ENCODE measurements around the gene ACSM3.

The ACSM3 gene

DNA sequence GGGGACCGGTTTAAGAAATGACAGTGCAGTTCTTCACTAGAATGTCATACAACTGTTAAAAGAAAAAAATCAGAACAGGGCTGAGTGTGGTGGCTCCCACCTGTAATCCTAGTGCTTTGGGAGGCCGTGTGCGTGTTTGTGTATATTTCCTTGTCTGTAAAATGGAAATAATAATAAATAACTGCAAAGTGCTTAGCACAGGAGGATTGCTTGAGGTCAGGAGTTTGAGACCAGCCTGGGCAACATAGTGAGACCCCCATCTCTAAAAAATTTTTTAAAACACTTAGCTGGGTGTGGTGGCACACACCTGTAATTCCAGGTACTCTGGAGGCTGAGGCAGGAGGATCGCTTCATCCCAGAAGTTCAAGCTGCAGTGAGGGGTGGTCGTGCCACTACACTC, 2.5 kb downstream of the ACSM3 start:
- no peak overlapping the region for H2AFZ ChIP-seq (ENCODE audit: low read length)
- H3K9me3 ChIP-seq (ENCODE audit: insufficient read depth, low read depth, low read length): no peaks in the 10 kb centered on the region; the same call in 1 of the 2 replicates
- no peaks in the 10 kb centered on the region for H3K79me2 ChIP-seq (ENCODE audit: insufficient read depth, low read length)
- H3K4me3 ChIP-seq (ENCODE audit: low read length, poor library complexity, severe bottlenecking): no peak overlapping the region
- H3K4me1 ChIP-seq (ENCODE audit: insufficient read depth, low read length, poor library complexity, severe bottlenecking): peaks cover 6% of the 10 kb centered on the region
- H4K20me1 ChIP-seq (ENCODE audit: insufficient read depth, low read length, poor library complexity, severe bottlenecking): no peaks in the 10 kb centered on the region
- H3K9ac ChIP-seq (ENCODE audit: low read depth, low read length, poor library complexity, severe bottlenecking): no peak overlapping the region
- H3F3A ChIP-seq (ENCODE audit: low read depth): no peaks in the 10 kb centered on the region
- H3K27me3 ChIP-seq (ENCODE audit: insufficient read depth, low read length, poor library complexity, severe bottlenecking): no peaks in the 10 kb centered on the region
- H3K9me2 ChIP-seq (replicated peaks; ENCODE audit: low read depth, low read length): no peaks in the 10 kb centered on the region
- no peaks in the 10 kb centered on the region for H3K36me3 ChIP-seq (ENCODE audit: insufficient read depth, low read length)
- TF ChIP-seq, protein P1, sequence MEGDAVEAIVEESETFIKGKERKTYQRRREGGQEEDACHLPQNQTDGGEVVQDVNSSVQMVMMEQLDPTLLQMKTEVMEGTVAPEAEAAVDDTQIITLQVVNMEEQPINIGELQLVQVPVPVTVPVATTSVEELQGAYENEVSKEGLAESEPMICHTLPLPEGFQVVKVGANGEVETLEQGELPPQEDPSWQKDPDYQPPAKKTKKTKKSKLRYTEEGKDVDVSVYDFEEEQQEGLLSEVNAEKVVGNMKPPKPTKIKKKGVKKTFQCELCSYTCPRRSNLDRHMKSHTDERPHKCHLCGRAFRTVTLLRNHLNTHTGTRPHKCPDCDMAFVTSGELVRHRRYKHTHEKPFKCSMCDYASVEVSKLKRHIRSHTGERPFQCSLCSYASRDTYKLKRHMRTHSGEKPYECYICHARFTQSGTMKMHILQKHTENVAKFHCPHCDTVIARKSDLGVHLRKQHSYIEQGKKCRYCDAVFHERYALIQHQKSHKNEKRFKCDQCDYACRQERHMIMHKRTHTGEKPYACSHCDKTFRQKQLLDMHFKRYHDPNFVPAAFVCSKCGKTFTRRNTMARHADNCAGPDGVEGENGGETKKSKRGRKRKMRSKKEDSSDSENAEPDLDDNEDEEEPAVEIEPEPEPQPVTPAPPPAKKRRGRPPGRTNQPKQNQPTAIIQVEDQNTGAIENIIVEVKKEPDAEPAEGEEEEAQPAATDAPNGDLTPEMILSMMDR (conservative IDR thresholded peaks at IDR 0.05; ENCODE audit: low read length): no peak
- H3K4me2 ChIP-seq (ENCODE audit: low read depth, low read length, poor library complexity, severe bottlenecking): no peak overlapping the region

DNA sequence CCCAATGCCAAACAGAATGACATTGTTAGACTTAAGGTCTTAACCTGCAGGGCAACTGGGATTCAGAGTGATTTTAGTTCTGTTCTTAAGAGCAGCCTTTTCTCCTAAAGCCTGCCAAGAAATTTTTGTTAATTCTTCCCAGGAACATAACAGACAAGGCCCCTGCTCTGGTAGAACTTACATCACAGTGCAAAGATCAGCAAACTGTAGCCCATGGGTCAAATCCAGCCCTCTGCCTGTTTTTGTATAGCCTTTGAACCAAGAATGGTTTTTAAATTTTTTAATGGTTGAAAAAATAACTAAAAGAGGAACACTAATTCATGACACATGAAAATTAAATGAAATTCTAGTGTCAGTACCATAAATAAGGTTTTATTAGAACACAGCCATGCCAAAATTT, 3.8 kb downstream of the ACSM3 start:
- no peak overlapping the region for H3K9ac ChIP-seq (ENCODE audit: low read depth, low read length, poor library complexity, severe bottlenecking)
- H3K4me1 ChIP-seq (ENCODE audit: insufficient read depth, low read length, poor library complexity, severe bottlenecking): peaks cover 6% of the 10 kb centered on the region
- H3K27me3 ChIP-seq (ENCODE audit: insufficient read depth, low read length, poor library complexity, severe bottlenecking): no peaks in the 10 kb centered on the region
- no peak overlapping the region for H2AFZ ChIP-seq (ENCODE audit: low read length)
- no peaks in the 10 kb centered on the region for H3K79me2 ChIP-seq (ENCODE audit: insufficient read depth, low read length)
- no peak for TF ChIP-seq EZH2phosphoT487 (IDR thresholded peaks at IDR 0.05; ENCODE audit: borderline replicate concordance)
- TF ChIP-seq, protein P1 (conservative IDR thresholded peaks at IDR 0.05; ENCODE audit: low read length): no peak
- no peaks in the 10 kb centered on the region for H4K20me1 ChIP-seq (ENCODE audit: insufficient read depth, low read length, poor library complexity, severe bottlenecking)
- no peaks in the 10 kb centered on the region for H3K9me2 ChIP-seq (replicated peaks; ENCODE audit: low read depth, low read length)
- no peak overlapping the region for H3K4me3 ChIP-seq (ENCODE audit: low read length, poor library complexity, severe bottlenecking)
- no peaks in the 10 kb centered on the region for H3K36me3 ChIP-seq (ENCODE audit: insufficient read depth, low read length)
- H3K4me2 ChIP-seq (ENCODE audit: low read depth, low read length, poor library complexity, severe bottlenecking): no peak overlapping the region
- H3F3A ChIP-seq (ENCODE audit: low read depth): no peaks in the 10 kb centered on the region
- no peaks in the 10 kb centered on the region for H3K9me3 ChIP-seq (ENCODE audit: insufficient read depth, low read depth, low read length)

DNA sequence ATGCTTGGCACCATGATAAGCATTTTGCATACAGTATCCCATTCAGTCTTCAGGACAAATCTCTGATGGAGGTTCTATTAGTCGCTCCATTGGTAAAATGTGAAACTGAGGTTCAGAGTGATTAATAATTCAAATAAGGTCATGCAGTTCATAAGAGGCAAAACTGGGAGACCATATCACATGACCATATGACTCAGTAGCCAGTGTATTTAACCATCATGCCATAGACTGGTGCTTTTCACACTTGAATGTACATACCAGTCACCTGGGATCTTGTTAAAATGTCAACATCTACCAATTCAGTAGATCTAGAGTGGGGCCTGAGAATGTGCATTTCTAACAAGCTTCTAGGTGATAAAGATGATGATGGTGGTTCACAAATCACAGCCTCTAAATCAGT, 4.3 kb downstream of the ACSM3 start:
- no peaks in the 10 kb centered on the region for H3K9me2 ChIP-seq (replicated peaks; ENCODE audit: low read depth, low read length)
- no peaks in the 10 kb centered on the region for H4K20me1 ChIP-seq (ENCODE audit: insufficient read depth, low read length, poor library complexity, severe bottlenecking)
- TF ChIP-seq EZH2phosphoT487 (IDR thresholded peaks at IDR 0.05; ENCODE audit: borderline replicate concordance): no peak
- TF ChIP-seq, protein P1 (conservative IDR thresholded peaks at IDR 0.05; ENCODE audit: low read length): no peak
- no peak overlapping the region for H3K4me2 ChIP-seq (ENCODE audit: low read depth, low read length, poor library complexity, severe bottlenecking)
- H3K9me3 ChIP-seq (ENCODE audit: insufficient read depth, low read depth, low read length): no peaks in the 10 kb centered on the region
- peaks cover 6% of the 10 kb centered on the region for H3K4me1 ChIP-seq (ENCODE audit: insufficient read depth, low read length, poor library complexity, severe bottlenecking)
- no peak overlapping the region for H3K4me3 ChIP-seq (ENCODE audit: low read length, poor library complexity, severe bottlenecking)
- H3K79me2 ChIP-seq (ENCODE audit: insufficient read depth, low read length): no peaks in the 10 kb centered on the region
- H2AFZ ChIP-seq (ENCODE audit: low read length): no peak overlapping the region
- no peaks in the 10 kb centered on the region for H3K36me3 ChIP-seq (ENCODE audit: insufficient read depth, low read length)
- no peaks in the 10 kb centered on the region for H3F3A ChIP-seq (ENCODE audit: low read depth)
- no peaks in the 10 kb centered on the region for H3K27me3 ChIP-seq (ENCODE audit: insufficient read depth, low read length, poor library complexity, severe bottlenecking)
- no peak overlapping the region for H3K9ac ChIP-seq (ENCODE audit: low read depth, low read length, poor library complexity, severe bottlenecking)

Measured in Loucy (cell line).